Esophagus (tissue), 2 donors: Measurements from ENCODE around the gene TKTL2. TPM values are rescaled to one million over a fixed set of nuclear protein-coding genes. Genes with fewer than 3 reads are reported as not detected.

Experiments
- H3K27ac ChIP-seq, 2 donors: one replicate each; pipeline ENCODE4 v1.5.1; 2013; ENCODE audit warnings: low read depth in 2 of 2, mild to moderate bottlenecking in 2 of 2, inconsistent platforms in 1 of 2, low read length in 1 of 2, moderate library complexity in 1 of 2
- H3K27me3 ChIP-seq, 2 donors: one replicate each; pipeline ENCODE4 v1.6.1; 2013; ENCODE audit warnings: low read length in 2 of 2, control low read depth in 1 of 2, mild to moderate bottlenecking in 1 of 2; ENCODE audit not compliant: insufficient read depth in 2 of 2, control insufficient read depth in 1 of 2
- H3K36me3 ChIP-seq, 2 donors: one replicate each; pipeline ENCODE4 v1.6.1; 2013; ENCODE audit warnings: low read length in 1 of 2; ENCODE audit not compliant: control insufficient read depth in 2 of 2, insufficient read depth in 2 of 2
- H3K4me1 ChIP-seq, 2 donors: one replicate each; pipeline ENCODE4 v1.6.1; 2013; ENCODE audit warnings: low read length in 1 of 2; ENCODE audit not compliant: control insufficient read depth in 2 of 2, insufficient read depth in 2 of 2
- H3K4me3 ChIP-seq, 2 donors: one replicate each; pipeline ENCODE4 v1.5.1; 2013; ENCODE audit warnings: low read length in 2 of 2, mild to moderate bottlenecking in 2 of 2, low read depth in 1 of 2, moderate library complexity in 1 of 2
- H3K9me3 ChIP-seq, 2 donors: one replicate each; pipeline ENCODE4 v1.6.1; 2013; ENCODE audit warnings: mild to moderate bottlenecking in 2 of 2, low read depth in 1 of 2, low read length in 1 of 2, moderate library complexity in 1 of 2; ENCODE audit not compliant: control insufficient read depth in 2 of 2, insufficient read depth in 1 of 2
- WGBS, 2 donors: extraction: QIAGEN DNeasy Blood & Tissue Kit; methylation state at CpG; one replicate each; pipeline ENCODE4 v1.1.7; 2013; 5-methylcytosine and 5-hydroxymethylcytosine counted together
- polyA plus RNA-seq, 2 donors: library from polyadenylated mRNA; stranded (reverse); fragments of 200-250 nt; gene quantifications; one replicate each; pipeline ENCODE4 v1.2.3, GENCODE V29; 2013
- donor health status: healthy with polysubstance abuse.
- donor health status: Bipolar disorder and iron deficiency.

TKTL2 gene
- polyA plus RNA-seq, 2 donors = not detected

DNA sequence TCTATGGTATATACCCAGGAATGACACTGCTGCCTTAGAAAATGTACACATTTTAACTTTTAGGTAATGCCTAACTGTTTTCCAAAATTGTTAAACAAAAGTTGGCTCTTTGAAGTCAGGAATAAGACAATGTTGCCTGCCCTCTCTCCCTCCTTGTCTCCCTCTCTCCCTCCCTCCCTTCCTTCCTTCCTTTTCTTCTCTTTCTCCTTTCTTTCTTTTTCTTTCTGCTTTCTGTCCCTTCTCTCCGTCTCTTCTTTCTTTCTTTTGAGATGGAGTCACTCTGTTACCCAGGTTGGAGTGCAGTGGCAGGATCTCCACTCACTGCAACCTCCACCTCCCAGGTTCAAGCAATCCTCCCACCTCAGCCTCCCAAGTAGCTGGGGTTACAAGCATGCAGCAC is 16.4 kb upstream of the TKTL2 start:
- Histone ChIP-seq H3K4me1 (no peaks in the 10 kb centered on the region), H3K27me3 (no peaks in the 10 kb centered on the region), H3K27ac (no peak overlapping the region), H3K9me3 (no peaks in the 10 kb centered on the region), H3K36me3 (no peaks in the 10 kb centered on the region), H3K4me3 (no peak overlapping the region)
- 69 to 77% methylated on average over 1 of the region's 1 CpG for WGBS, 2 donors

GRCh38 chr4:163486321-163486720 is 12.8 kb upstream of the TKTL2 start:
- WGBS, 2 donors = 48 to 76% methylated on average over 1 of the region's 1 CpG
- no peak overlapping the region for H3K27ac ChIP-seq
- no peaks in the 10 kb centered on the region for H3K4me1 ChIP-seq
- H3K27me3 ChIP-seq = no peaks in the 10 kb centered on the region
- H3K9me3 ChIP-seq = no peaks in the 10 kb centered on the region
- H3K36me3 ChIP-seq = no peaks in the 10 kb centered on the region
- H3K4me3 ChIP-seq = no peak overlapping the region

DNA sequence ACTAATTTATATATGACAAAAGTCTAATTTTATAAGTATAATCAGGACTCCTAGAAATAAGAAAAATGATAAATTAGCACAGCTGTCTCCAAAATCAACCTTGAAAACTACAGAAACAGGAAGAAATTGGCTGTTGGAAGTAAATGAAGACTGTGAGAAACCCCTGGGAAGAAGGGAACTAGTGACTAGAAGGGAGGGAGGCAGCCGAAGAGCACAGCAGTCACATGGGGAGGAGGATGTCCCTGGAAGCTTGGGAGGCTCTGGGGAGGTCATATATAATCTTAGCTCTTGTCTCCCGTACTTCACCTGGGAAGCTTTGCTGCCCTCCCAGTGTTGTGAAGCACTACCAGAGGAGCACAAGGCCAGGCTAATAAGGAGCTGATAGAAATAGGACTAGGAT is 12.0 kb upstream of the TKTL2 start:
- WGBS, 2 donors = 63 to 72% methylated on average over 2 of the region's 2 CpGs

GRCh38 chr4:163484906-163485305 is 11.4 kb upstream of the TKTL2 start:
- no peaks in the 10 kb centered on the region for H3K9me3 ChIP-seq
- no peaks in the 10 kb centered on the region for H3K36me3 ChIP-seq
- WGBS, 2 donors = 21 to 25% methylated on average over 4 of the region's 4 CpGs
- no peaks in the 10 kb centered on the region for H3K27me3 ChIP-seq
- no peaks in the 10 kb centered on the region for H3K4me1 ChIP-seq
- H3K4me3 ChIP-seq = no peak overlapping the region
- H3K27ac ChIP-seq = no peak overlapping the region

More for the DNA sequence above, 12.0 kb upstream of the TKTL2 start:
- Histone ChIP-seq H3K27ac (no peak overlapping the region), H3K4me3 (no peak overlapping the region), H3K36me3 (no peaks in the 10 kb centered on the region), H3K4me1 (no peaks in the 10 kb centered on the region), H3K9me3 (no peaks in the 10 kb centered on the region), H3K27me3 (no peaks in the 10 kb centered on the region)

GRCh38 chr4:163482190-163482589 is 8.6 kb upstream of the TKTL2 start:
- H3K4me1 ChIP-seq = no peaks in the 10 kb centered on the region
- no peak overlapping the region for H3K4me3 ChIP-seq
- no peaks in the 10 kb centered on the region for H3K27me3 ChIP-seq
- H3K27ac ChIP-seq = no peak overlapping the region
- no peaks in the 10 kb centered on the region for H3K36me3 ChIP-seq
- no peaks in the 10 kb centered on the region for H3K9me3 ChIP-seq
- 34 to 44% methylated on average over 1 of the region's 1 CpG for WGBS, 2 donors

GRCh38 chr4:163476761-163477438 is 3.3 kb upstream of the TKTL2 start:
- Histone ChIP-seq H3K27ac (no peak overlapping the region), H3K27me3 (no peaks in the 10 kb centered on the region), H3K4me3 (no peak overlapping the region), H3K9me3 (peaks cover 0 to 2% of the 10 kb centered on the region in 2 donors), H3K4me1 (no peaks in the 10 kb centered on the region), H3K36me3 (no peaks in the 10 kb centered on the region)
- WGBS, 2 donors = 45 to 59% methylated on average over 5 of the region's 5 CpGs

GRCh38 chr4:163474027-163474426 is 473 bp upstream of the TKTL2 start:
- H3K27ac ChIP-seq = no peak overlapping the region
- H3K4me3 ChIP-seq = no peak overlapping the region
- H3K9me3 ChIP-seq = peaks cover 0 to 2% of the 10 kb centered on the region in 2 donors
- no peaks in the 10 kb centered on the region for H3K27me3 ChIP-seq
- WGBS, 2 donors = 80 to 87% methylated on average over 3 of the region's 3 CpGs
- no peaks in the 10 kb centered on the region for H3K4me1 ChIP-seq
- H3K36me3 ChIP-seq = no peaks in the 10 kb centered on the region

DNA sequence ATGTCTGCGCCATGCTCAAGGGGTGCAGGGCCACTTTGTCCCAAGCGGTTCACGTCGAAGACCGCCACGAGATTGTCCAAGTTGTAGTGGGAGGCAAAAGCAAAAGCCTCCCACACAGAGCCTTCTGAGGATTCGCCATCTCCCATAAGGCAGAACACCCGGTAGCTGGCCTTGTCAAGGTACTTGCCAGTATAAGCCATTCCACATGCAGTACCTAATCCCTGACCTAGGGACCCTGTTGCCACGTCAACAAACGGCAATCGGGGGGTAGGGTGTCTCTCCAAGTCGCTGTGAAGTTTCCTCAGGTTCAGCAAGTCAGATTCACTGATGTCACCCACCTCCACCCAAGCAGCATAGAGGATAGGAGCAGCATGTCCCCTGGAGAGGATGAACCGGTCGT is 424 bp downstream of the TKTL2 start:
- Histone ChIP-seq H3K27me3 (no peaks in the 10 kb centered on the region), H3K4me1 (no peaks in the 10 kb centered on the region), H3K4me3 (no peak overlapping the region), H3K36me3 (no peaks in the 10 kb centered on the region), H3K9me3 (peaks cover 0 to 2% of the 10 kb centered on the region in 2 donors), H3K27ac (no peak overlapping the region)
- WGBS, 2 donors = 93 to 95% methylated on average over 14 of the region's 14 CpGs

GRCh38 chr4:163470391-163470790 is 3.2 kb downstream of the TKTL2 start:
- Histone ChIP-seq H3K27ac (no peak overlapping the region), H3K27me3 (no peaks in the 10 kb centered on the region), H3K4me1 (no peaks in the 10 kb centered on the region), H3K36me3 (no peaks in the 10 kb centered on the region), H3K9me3 (peaks cover 0 to 2% of the 10 kb centered on the region in 2 donors), H3K4me3 (no peak overlapping the region)
- 65 to 77% methylated on average over 3 of the region's 3 CpGs for WGBS, 2 donors

DNA sequence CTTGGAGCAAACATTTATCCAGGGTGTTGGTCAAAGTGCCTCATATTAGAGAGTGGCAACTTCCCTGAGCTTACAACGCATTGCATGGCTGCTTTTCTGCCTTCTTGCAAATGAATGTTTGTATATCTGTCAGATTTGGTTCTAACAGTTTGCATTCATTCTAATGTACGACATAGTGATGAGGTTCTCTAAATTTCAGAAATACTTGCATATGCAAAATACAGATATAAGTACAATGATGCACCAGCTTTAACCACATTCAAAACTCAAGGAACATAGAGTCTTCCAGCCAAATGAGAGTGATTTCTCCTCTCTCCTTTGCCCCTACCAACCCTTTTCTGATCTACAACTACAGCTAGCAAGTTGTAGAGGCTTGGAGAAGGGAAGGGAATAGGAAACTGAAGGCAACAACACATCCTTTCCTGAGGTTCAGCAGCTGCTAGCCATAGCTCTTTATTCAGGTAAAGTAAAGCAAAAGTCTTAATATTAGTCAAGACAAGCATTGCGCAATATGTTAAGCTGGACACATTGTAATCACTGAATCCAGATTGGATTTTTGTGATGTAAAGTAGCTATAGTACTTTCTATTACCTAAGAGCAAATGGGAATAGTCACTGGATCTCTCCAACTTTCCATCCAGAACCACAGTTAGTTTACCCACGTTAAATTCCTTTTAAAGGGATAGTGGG is 6.3 kb downstream of the TKTL2 start:
- H3K27me3 ChIP-seq = no peaks in the 10 kb centered on the region
- 81 to 84% methylated on average over 4 of the region's 4 CpGs for WGBS, 2 donors
- H3K9me3 ChIP-seq = no peaks in the 10 kb centered on the region
- no peaks in the 10 kb centered on the region for H3K36me3 ChIP-seq
- no peak overlapping the region for H3K27ac ChIP-seq
- H3K4me3 ChIP-seq = no peak overlapping the region
- H3K4me1 ChIP-seq = no peaks in the 10 kb centered on the region
